HepG2 (cell line): ENCODE results near the gene PRKCZ. TPM values are rescaled to one million over a fixed set of nuclear protein-coding genes. Genes with fewer than 3 reads are reported as not detected.
A peak's percentile ranks its signal among the peaks of the same experiment; 100 is the strongest.

Experiments
- AHDC1 ChIP-seq: sonication (generic); formaldehyde crosslinking; IDR thresholded peaks from 2 replicates; pipeline ENCODE4 v1.5.1; 2020; ENCODE audit warnings: mild to moderate bottlenecking, missing genetic modification reagents, borderline replicate concordance
- GATAD1 ChIP-seq: IDR thresholded peaks from 2 replicates; pipeline ENCODE4 v1.6.1; 2016; ENCODE audit warnings: missing genetic modification reagents, missing compliant biosample characterization
- HNF1B ChIP-seq: sonication (generic); formaldehyde crosslinking; IDR thresholded peaks from 2 replicates; pipeline ENCODE4 v1.5.1; 2020; ENCODE audit warnings: mild to moderate bottlenecking, moderate library complexity, missing genetic modification reagents
- ISX ChIP-seq: sonication (generic); formaldehyde crosslinking; conservative IDR thresholded peaks from 2 replicates; pipeline ENCODE4 v1.5.0; 2020; ENCODE audit warnings: missing genetic modification reagents
- KAT8 ChIP-seq: IDR thresholded peaks from 2 replicates; pipeline ENCODE4 v1.6.1; 2016; ENCODE audit warnings: missing genetic modification reagents, missing compliant biosample characterization
- MAZ ChIP-seq, 2 experiments: sonication (generic) in 1 of 2; formaldehyde crosslinking in 1 of 2; IDR thresholded peaks; 2 replicates each; pipeline versions ENCODE4 v1.5.0 to v1.6.1; 2012 to 2020; ENCODE audit warnings: low read depth in 2 of 2, mild to moderate bottlenecking in 2 of 2, borderline replicate concordance in 1 of 2, improper control_type of control experiment in 1 of 2, low read length in 1 of 2, missing genetic modification reagents in 1 of 2, moderate library complexity in 1 of 2
- PHF8 ChIP-seq: sonication (generic); formaldehyde crosslinking; IDR thresholded peaks from 2 replicates; pipeline ENCODE4 v1.5.0; 2020; ENCODE audit warnings: missing genetic modification reagents
- POLR2G ChIP-seq: fragments of 200-400 bp; formaldehyde crosslinking; IDR thresholded peaks from 2 replicates; pipeline ENCODE4 v1.6.1; 2018; ENCODE audit warnings: mild to moderate bottlenecking, low read depth, low read length, moderate library complexity
- SAP130 ChIP-seq: IDR thresholded peaks from 2 replicates; pipeline ENCODE4 v1.6.1; 2016; ENCODE audit warnings: low read depth
- SMAD3 ChIP-seq: sonication (generic); formaldehyde crosslinking; IDR thresholded peaks from 2 replicates; pipeline ENCODE4 v1.4.0; 2020; ENCODE audit warnings: missing genetic modification reagents
- SPEN ChIP-seq: sonication (generic); formaldehyde crosslinking; IDR thresholded peaks from 2 replicates; pipeline ENCODE4 v1.5.1; 2020; ENCODE audit warnings: low read depth, mild to moderate bottlenecking, missing genetic modification reagents
- ZFP91 ChIP-seq: sonication (generic); formaldehyde crosslinking; IDR thresholded peaks from 2 replicates; pipeline ENCODE4 v1.9.0; 2022; ENCODE audit warnings: missing genetic modification reagents, mild to moderate bottlenecking, borderline replicate concordance
- ZNF607 ChIP-seq: sonication (generic); formaldehyde crosslinking; IDR thresholded peaks from 2 replicates; pipeline ENCODE4 v1.5.1; 2020; ENCODE audit warnings: missing genetic modification reagents, mild to moderate bottlenecking, borderline replicate concordance
- ZSCAN25 ChIP-seq: sonication (generic); formaldehyde crosslinking; IDR thresholded peaks from 2 replicates; pipeline ENCODE4 v1.8.0; 2022; ENCODE audit warnings: mild to moderate bottlenecking, missing genetic modification reagents
- ZUFSP ChIP-seq: sonication (generic); formaldehyde crosslinking; IDR thresholded peaks from 2 replicates; pipeline ENCODE4 v1.9.0; 2021; ENCODE audit warnings: missing genetic modification reagents, mild to moderate bottlenecking, borderline replicate concordance
- polyA plus RNA-seq, 8 experiments: library from polyadenylated mRNA; depleted of rRNA in 3 of 8; stranded (reverse) in 7 of 8; unstranded in 1 of 8; fragments of >200 nt; fragmentation: Illumina TruSeq in 4 of 8; extraction: Trizol in 4 of 8; gene quantifications; 2 replicates each; pipeline versions ENCODE4 v1.2.1 to v1.2.3, GENCODE V29; 2011 to 2016; ENCODE audit warnings: low read depth in 4 of 8, missing spikeins in 1 of 8, mixed read lengths in 1 of 8; ENCODE audit not compliant: insufficient read depth in 1 of 8
- total RNA-seq, 5 experiments: library from RNA; depleted of rRNA; stranded (reverse); fragments of >200 nt; fragmentation: Illumina TruSeq; extraction: Trizol; gene quantifications; 2 replicates each; pipeline ENCODE4 v1.2.3, GENCODE V29; 2016; ENCODE audit warnings: low read depth in 1 of 5

Gene PRKCZ
- total and polyA plus RNA-seq, 2 of the 13 experiments (the other 11 are each of a cell fraction or from before 2014, with no cell fraction given), result 34.7 to 85.2 TPM

GRCh38 chr1:2199042-2199810 lies 149.0 kb downstream of the PRKCZ start (continued):
- TF ChIP-seq ZUFSP, result no peak
- TF ChIP-seq ZFP91 (CRISPR knock-in tag), result peak; percentile 28; the same call in 1 of the 2 replicates
- TF ChIP-seq ZSCAN25, result peak; percentile 90
- TF ChIP-seq PHF8 (CRISPR knock-in tag), result peak; percentile 42
- peak; percentile 71 for TF ChIP-seq SAP130
- TF ChIP-seq KAT8 (CRISPR knock-in tag), result peak; percentile 18; the same call in 1 of the 2 replicates
- peak; percentile 56 for TF ChIP-seq HNF1B (CRISPR knock-in tag)
- no peak for TF ChIP-seq AHDC1 (CRISPR knock-in tag)
- TF ChIP-seq ZNF607 (CRISPR knock-in tag), result 0 out of 2 replicates have a peak, but pooled peaks have one; percentile 30
- 0 out of 2 replicates have a peak, but pooled peaks have one; percentile 33 for TF ChIP-seq POLR2G
- no peak for TF ChIP-seq SMAD3
- no peak for TF ChIP-seq MAZ (IDR thresholded peaks at IDR 0.05; ENCODE audit: borderline replicate concordance, low read depth, low read length)
- TF ChIP-seq MAZ (CRISPR knock-in tag; IDR thresholded peaks at IDR 0.05; ENCODE audit: low read depth), result peak; percentile 18; the same call in 1 of the 2 replicates
- no peak for TF ChIP-seq ISX (CRISPR knock-in tag)
- peak; percentile 68; the same call in 1 of the 2 replicates for TF ChIP-seq SPEN
- TF ChIP-seq GATAD1, result peak; percentile 54; the same call in 1 of the 2 replicates
